HL-60 (cell line): ENCODE measurements around the gene HIVEP1.

Experiments
- DNase-seq, 2 experiments: peaks; one replicate each; pipeline ENCODE4 v3.0.0-alpha.2; 2010 to 2020; ENCODE audit warnings: low read depth in 1 of 2, low spot score in 1 of 2
- H3K27ac ChIP-seq: fragments of 250-450 bp; sonication (Bioruptor Pico); replicated peaks from 2 replicates; pipeline ENCODE4 v1.5.1; 2020; ENCODE audit warnings: mild to moderate bottlenecking, moderate library complexity
- H3K27me3 ChIP-seq: fragments of 250-450 bp; sonication (Bioruptor Pico); 2 replicates; pipeline ENCODE4 v1.5.1; 2021; ENCODE audit warnings: mild to moderate bottlenecking, moderate library complexity; ENCODE audit not compliant: insufficient read depth, poor library complexity, severe bottlenecking
- H3K4me3 ChIP-seq: replicated peaks from 2 replicates; pipeline ENCODE4 v1.5.1; 2011; ENCODE audit warnings: mild to moderate bottlenecking, control low read depth, low read length; ENCODE audit not compliant: insufficient read depth
- GABPA ChIP-seq: IDR thresholded peaks from 2 replicates; pipeline ENCODE4 v1.6.1; 2012; ENCODE audit warnings: low read depth
- POLR2AphosphoS5 ChIP-seq: IDR thresholded peaks from 2 replicates; pipeline ENCODE4 v1.6.1; 2012; ENCODE audit warnings: low read depth
- SPI1 ChIP-seq: IDR thresholded peaks from 2 replicates; pipeline ENCODE4 v1.6.1; 2012; ENCODE audit warnings: low read depth, mild to moderate bottlenecking, borderline replicate concordance
- long read RNA-seq: library from polyadenylated mRNA; unstranded; transcript quantifications from one replicate; pipeline ENCODE4 v2.0.0, GENCODE V29; 2020
- TF ChIP-seq, protein P1 (sequence below): IDR thresholded peaks from one replicate; pipeline ENCODE4 v1.5.1; 2011; ENCODE audit warnings: low read length, control low read depth, inconsistent platforms; ENCODE audit not compliant: insufficient read depth
- TF ChIP-seq, protein P2 (sequence below): IDR thresholded peaks from 2 replicates; pipeline ENCODE4 v1.6.1; 2012; ENCODE audit warnings: low read depth; ENCODE audit not compliant: insufficient replicate concordance

The HIVEP1 gene
- long read RNA-seq, partial matches to known transcripts = 0 of 6 reads
- long read RNA-seq, other reads (novel, unspliced or antisense) = 4 of 6 reads

DNA sequence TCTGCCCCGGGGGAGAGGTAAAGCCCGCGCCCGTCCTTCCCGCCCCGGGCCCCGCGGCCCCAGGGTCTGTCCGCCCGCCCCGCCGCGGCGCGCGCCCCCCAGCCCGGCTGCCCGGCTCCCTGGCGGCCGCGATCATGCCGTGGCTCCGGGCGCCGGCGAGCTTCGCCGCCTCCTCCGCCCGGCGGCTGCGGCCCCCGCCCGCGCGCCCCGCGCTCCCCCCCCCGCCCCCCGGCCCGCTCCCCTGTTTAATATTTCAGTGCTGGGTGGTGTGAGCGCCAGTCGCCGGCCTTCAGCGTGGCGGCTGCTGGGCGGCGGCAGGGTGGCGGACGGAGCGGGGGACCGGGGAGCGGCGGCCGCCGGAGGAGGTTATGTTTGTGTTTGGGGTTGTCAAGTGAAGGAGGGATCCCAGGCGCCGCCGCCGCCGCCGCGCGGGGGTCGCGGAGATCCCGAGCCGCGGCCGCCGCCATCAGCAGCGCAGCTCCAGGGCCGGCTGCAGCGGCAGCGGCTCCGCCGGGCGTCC lies at the start of gene HIVEP1:
Gene HIVEP1, plus strand, starts transcription at position 275 of the 520 bp plus-strand sequence. CDS start 3,317 bp downstream, outside the sequence.
- Histone ChIP-seq H3K27ac (peak within 1 kb of the TSS; percentile 99), H3K27me3 (no peaks in the 10 kb centered on the region), H3K4me3 (peak within 1 kb of the TSS; percentile 83)
- DNase-seq = no peak
- TF ChIP-seq, protein P1, sequence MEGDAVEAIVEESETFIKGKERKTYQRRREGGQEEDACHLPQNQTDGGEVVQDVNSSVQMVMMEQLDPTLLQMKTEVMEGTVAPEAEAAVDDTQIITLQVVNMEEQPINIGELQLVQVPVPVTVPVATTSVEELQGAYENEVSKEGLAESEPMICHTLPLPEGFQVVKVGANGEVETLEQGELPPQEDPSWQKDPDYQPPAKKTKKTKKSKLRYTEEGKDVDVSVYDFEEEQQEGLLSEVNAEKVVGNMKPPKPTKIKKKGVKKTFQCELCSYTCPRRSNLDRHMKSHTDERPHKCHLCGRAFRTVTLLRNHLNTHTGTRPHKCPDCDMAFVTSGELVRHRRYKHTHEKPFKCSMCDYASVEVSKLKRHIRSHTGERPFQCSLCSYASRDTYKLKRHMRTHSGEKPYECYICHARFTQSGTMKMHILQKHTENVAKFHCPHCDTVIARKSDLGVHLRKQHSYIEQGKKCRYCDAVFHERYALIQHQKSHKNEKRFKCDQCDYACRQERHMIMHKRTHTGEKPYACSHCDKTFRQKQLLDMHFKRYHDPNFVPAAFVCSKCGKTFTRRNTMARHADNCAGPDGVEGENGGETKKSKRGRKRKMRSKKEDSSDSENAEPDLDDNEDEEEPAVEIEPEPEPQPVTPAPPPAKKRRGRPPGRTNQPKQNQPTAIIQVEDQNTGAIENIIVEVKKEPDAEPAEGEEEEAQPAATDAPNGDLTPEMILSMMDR = no peak
- TF ChIP-seq, protein P2, sequence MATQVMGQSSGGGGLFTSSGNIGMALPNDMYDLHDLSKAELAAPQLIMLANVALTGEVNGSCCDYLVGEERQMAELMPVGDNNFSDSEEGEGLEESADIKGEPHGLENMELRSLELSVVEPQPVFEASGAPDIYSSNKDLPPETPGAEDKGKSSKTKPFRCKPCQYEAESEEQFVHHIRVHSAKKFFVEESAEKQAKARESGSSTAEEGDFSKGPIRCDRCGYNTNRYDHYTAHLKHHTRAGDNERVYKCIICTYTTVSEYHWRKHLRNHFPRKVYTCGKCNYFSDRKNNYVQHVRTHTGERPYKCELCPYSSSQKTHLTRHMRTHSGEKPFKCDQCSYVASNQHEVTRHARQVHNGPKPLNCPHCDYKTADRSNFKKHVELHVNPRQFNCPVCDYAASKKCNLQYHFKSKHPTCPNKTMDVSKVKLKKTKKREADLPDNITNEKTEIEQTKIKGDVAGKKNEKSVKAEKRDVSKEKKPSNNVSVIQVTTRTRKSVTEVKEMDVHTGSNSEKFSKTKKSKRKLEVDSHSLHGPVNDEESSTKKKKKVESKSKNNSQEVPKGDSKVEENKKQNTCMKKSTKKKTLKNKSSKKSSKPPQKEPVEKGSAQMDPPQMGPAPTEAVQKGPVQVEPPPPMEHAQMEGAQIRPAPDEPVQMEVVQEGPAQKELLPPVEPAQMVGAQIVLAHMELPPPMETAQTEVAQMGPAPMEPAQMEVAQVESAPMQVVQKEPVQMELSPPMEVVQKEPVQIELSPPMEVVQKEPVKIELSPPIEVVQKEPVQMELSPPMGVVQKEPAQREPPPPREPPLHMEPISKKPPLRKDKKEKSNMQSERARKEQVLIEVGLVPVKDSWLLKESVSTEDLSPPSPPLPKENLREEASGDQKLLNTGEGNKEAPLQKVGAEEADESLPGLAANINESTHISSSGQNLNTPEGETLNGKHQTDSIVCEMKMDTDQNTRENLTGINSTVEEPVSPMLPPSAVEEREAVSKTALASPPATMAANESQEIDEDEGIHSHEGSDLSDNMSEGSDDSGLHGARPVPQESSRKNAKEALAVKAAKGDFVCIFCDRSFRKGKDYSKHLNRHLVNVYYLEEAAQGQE = no peak
- TF ChIP-seq POLR2AphosphoS5 = no peak
- TF ChIP-seq SPI1 = no peak
- no peak for TF ChIP-seq GABPA

GRCh38 chr6:11963756-11964500 lies 48.2 kb upstream of the HIVEP1 start:
- TF ChIP-seq, protein P1 = no peak
- TF ChIP-seq POLR2AphosphoS5 = no peak
- TF ChIP-seq SPI1 = no peak
- TF ChIP-seq, protein P2 = no peak
- TF ChIP-seq GABPA = no peak
- Histone ChIP-seq H3K27me3 (no peaks in the 10 kb centered on the region), H3K27ac (no peak overlapping the region), H3K4me3 (no peak overlapping the region)
- DNase-seq = no peak

DNA sequence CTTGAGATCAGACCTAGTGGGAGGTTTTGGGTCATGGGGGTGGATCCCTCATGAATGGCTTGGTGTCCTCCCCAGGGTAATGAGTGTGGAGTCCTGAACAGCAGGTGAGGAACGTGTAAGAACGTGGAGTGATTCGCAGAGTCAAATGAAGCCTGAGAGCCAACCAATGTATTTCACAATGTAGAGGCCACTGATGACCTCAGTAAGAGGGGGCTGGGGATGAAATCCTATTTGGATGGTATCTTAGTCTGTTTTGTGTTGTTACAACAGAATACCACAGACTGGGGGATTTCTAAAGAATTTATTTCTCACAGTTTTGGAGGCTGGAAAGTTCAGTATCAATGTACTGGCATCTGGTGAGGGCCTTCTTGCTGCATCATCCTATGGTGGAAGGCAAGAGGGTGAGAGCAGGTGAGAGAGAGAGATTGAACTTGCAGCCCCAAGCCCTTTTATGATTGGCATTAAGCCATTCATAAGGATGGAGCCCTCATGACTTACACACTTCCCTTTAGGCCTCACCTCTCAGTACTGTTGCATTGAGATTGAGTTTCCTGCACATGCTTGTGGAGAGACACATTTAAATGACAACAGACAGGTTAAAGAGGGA lies 47.3 kb upstream of the HIVEP1 start:
- DNase-seq = no peak
- TF ChIP-seq SPI1 = no peak
- no peak for TF ChIP-seq POLR2AphosphoS5
- TF ChIP-seq, protein P2 = no peak
- TF ChIP-seq, protein P1 = no peak
- TF ChIP-seq GABPA = no peak

More for the DNA sequence above, 47.3 kb upstream of the HIVEP1 start:
- H3K27ac ChIP-seq = no peak overlapping the region
- H3K4me3 ChIP-seq = no peak overlapping the region
- no peaks in the 10 kb centered on the region for H3K27me3 ChIP-seq
